ENCODE results near the gene NCCRP1.

Gene NCCRP1

DNA sequence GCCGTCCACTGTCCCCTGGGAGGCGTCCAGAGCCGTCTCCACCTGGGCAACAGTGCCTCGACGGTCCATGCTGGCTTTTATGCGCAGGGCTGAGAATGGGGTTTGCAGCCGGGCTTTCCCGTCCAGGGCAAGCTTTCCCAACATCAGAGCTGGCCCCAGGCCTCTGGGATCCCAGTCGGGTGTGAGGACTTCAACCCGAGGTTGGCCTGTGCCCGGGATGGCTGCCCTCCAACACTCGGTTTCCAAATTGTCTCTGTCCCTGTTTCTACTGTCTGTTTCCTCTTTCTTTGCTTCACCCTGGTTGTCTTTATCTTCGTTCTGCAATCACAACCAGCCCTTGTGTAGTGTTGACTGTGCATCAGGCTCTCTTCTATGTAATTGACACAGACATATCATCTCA lies 52.0 kb downstream of the NCCRP1 start, which contains the start of gene IFNL4:
TSS of gene IFNL4 (minus strand) at position 51 of the 400 bp plus-strand sequence.
- DNase-seq = no peak

DNA sequence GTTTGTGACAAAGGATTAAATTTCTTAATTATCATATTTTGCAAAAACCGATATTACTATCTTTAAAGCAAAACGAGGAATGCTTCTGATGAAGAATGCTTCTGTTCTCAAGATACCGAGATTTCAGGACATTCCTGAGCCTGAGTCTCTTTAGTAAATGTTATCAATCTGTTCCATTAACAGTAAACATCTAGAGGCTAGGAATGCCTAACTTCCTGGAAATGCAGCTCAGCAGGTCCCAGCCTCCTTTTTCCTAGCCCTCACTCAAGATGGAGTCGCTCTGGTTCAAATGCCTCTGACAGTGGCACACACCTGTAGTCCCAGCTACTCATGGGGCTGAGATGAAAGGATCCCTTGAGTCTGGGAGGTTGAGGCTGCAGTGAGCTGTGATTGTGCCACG lies 54.3 kb downstream of the NCCRP1 start:
- no peak for DNase-seq
